ENCODE measurements around the gene SYAP1. TPM values are rescaled to one million over a fixed set of nuclear protein-coding genes. Genes with fewer than 3 reads are reported as not detected.

Gene SYAP1
- total and polyA plus RNA-seq, 9 of the 15 experiments (the other 6 are each of a cell fraction or from before 2014, with no cell fraction given): 5.7 to 35.3 (median 27.6) TPM

- no peak for TF ChIP-seq ZNF609 (CRISPR knock-in tag; IDR thresholded peaks at IDR 0.05; ENCODE audit: borderline replicate concordance)
- TF ChIP-seq ZBTB1 (CRISPR knock-in tag; IDR thresholded peaks at IDR 0.05; ENCODE audit: borderline replicate concordance, low read depth): 0 out of 2 replicates have a peak, but pooled peaks have one; percentile 59
- TF ChIP-seq MAFG (tag; conservative IDR thresholded peaks at IDR 0.05): no peak
- no peak for TF ChIP-seq DEAF1 (CRISPR knock-in tag; IDR thresholded peaks at IDR 0.05)
- peak; percentile 82 for TF ChIP-seq KHSRP (IDR thresholded peaks at IDR 0.05)
- TF ChIP-seq GTF2E2 (tag; IDR thresholded peaks at IDR 0.05): no peak
- no peak for TF ChIP-seq ZNF449 (CRISPR knock-in tag; IDR thresholded peaks at IDR 0.05)
- TF ChIP-seq RB1 (IDR thresholded peaks at IDR 0.05; ENCODE audit: low read depth): no peak
- TF ChIP-seq SREBF2 (CRISPR knock-in tag; IDR thresholded peaks at IDR 0.05): no peak
- no peak for TF ChIP-seq KLF10 (CRISPR knock-in tag; IDR thresholded peaks at IDR 0.05)
- TF ChIP-seq TBP (optimal IDR thresholded peaks at IDR 0.05; ENCODE audit: low read depth, low read length): peak; percentile 92
- no peak for TF ChIP-seq ZMIZ1 (IDR thresholded peaks at IDR 0.05; ENCODE audit: low read depth in 2 of 2, low read length in 2 of 2)
- no peak for TF ChIP-seq SAFB2 (IDR thresholded peaks at IDR 0.05; ENCODE audit: borderline replicate concordance, low read depth, low read length, severe bottlenecking)
Measured at GRCh38 chrX:16719334-16720084, at the start of gene SYAP1 (continued).

All from K562 (cell line).